ENCODE measurements around the gene PPP2R2D. TPM values are rescaled to one million over a fixed set of nuclear protein-coding genes. Genes with fewer than 3 reads are reported as not detected.

The PPP2R2D gene
- polyA plus RNA-seq, 2 donors, result 14.5 to 19.3 TPM

DNA sequence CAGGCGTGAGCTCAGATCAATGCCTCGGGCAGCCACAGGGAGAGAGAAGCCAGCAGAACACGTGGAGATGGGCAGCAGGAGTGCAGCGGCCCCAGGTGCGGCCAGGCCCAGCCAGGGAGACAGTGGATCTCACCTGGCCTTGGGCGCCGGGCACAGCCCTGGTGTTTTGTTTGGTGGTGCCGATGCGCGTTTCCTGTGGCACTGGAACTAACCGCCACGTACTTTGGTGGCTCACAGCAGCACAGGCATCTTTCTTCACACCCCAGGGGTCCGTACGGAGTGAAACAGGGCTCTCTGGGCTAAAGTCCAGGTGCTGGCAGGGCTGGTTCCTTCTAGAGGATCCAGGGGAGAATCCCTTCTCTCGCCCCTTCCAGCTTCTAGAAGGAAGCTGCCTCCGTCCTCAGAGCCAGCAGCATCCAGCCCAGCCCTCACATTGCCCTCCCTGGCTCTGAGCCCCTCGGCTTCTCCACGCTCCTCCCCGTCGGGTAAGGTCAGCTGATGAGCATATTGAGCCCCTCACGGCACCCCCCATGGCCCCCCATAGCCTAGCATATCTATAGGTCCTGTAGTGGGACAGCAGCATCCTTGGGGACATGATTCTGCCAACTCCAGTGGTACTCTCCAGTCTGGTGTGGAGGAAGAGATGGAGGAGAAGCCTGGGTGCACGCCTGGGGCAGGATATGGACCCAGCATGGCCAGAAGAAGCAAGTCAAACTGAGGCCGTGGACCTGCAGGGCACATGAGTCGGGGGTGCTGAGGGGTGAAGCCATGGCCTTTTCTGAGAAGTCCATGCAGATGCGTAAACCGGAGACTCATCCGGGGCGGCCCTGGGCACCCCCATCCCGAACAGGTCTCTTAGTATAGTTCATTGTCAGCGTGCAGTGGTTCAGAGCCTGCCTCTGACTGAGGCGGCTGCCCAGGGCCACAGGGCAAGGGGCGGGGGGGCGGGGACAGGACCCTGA lies 43.4 kb upstream of the PPP2R2D start:
- H3K27me3 ChIP-seq (ENCODE audit: control insufficient read depth in 1 of 2, insufficient read depth in 2 of 2, low read length in 2 of 2), result peaks cover 0 to under 1% of the 10 kb centered on the region in 2 donors
- no peak overlapping the region for H3K27ac ChIP-seq (ENCODE audit: low read depth in 2 of 2, low read length in 1 of 2)
- H3K4me3 ChIP-seq (ENCODE audit: low read depth in 1 of 2, low read length in 2 of 2), result no peak overlapping the region
- 83 to 85% methylated on average over 33 of the region's 33 CpGs for WGBS, 2 donors
- no peaks in the 10 kb centered on the region for H3K4me1 ChIP-seq (ENCODE audit: control insufficient read depth in 2 of 2, insufficient read depth in 2 of 2, low read length in 1 of 2)
- no peaks in the 10 kb centered on the region for H3K36me3 ChIP-seq (ENCODE audit: control insufficient read depth in 2 of 2, insufficient read depth in 2 of 2, low read length in 1 of 2)
- H3K9me3 ChIP-seq (ENCODE audit: control insufficient read depth in 2 of 2, insufficient read depth in 1 of 2, low read depth in 1 of 2, low read length in 1 of 2), result no peaks in the 10 kb centered on the region

GRCh38 chr10:131858118-131858515 lies 42.7 kb upstream of the PPP2R2D start:
- no peak overlapping the region for H3K4me3 ChIP-seq (ENCODE audit: low read depth in 1 of 2, low read length in 2 of 2)
- H3K27ac ChIP-seq (ENCODE audit: low read depth in 2 of 2, low read length in 1 of 2), result no peak overlapping the region
- peaks cover 0 to 2% of the 10 kb centered on the region in 2 donors for H3K27me3 ChIP-seq (ENCODE audit: control insufficient read depth in 1 of 2, insufficient read depth in 2 of 2, low read length in 2 of 2)
- no peaks in the 10 kb centered on the region for H3K4me1 ChIP-seq (ENCODE audit: control insufficient read depth in 2 of 2, insufficient read depth in 2 of 2, low read length in 1 of 2)
- H3K9me3 ChIP-seq (ENCODE audit: control insufficient read depth in 2 of 2, insufficient read depth in 1 of 2, low read depth in 1 of 2, low read length in 1 of 2), result no peaks in the 10 kb centered on the region
- 74 to 76% methylated on average over 11 of the region's 11 CpGs for WGBS, 2 donors
- H3K36me3 ChIP-seq (ENCODE audit: control insufficient read depth in 2 of 2, insufficient read depth in 2 of 2, low read length in 1 of 2), result no peaks in the 10 kb centered on the region

DNA sequence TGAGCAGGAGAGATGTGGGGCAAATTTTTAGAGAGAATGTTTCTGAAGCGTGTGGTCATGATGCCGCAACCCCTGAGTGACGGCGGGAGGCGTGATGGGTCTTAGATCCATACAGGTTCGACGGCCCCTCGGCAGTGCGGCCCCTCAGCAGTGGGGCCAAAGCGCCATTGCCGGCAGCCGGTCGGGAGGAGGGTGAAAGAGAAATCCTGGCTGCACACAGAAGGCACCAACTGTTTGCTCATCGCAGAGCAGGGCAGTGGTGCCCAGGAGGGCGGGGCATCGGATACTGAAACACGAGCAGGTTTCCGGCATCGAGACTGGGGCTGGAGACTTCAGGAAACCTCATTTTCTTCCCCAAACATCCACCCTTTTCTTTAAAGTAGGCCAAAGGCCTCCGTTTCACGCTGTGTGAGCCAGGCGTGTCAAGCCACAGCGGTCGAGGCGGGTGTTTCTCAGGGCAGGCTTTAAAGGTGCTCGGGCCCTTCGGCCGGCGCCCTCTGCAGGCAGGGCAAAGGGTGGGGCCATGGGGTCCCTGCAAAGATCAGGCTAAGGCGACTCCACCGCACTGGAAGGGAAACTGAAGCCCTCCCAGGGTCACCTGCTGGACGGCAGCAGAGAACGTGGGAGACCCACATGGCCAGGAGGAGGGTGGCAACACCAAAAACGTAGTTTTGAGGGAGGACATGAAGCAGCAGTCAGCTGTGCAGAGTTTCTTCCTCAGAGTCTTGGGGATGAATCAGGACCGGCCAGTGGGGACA lies 42.0 kb upstream of the PPP2R2D start:
- Histone ChIP-seq H3K4me3 (ENCODE audit: low read depth in 1 of 2, low read length in 2 of 2) (no peak overlapping the region), H3K36me3 (ENCODE audit: control insufficient read depth in 2 of 2, insufficient read depth in 2 of 2, low read length in 1 of 2) (no peaks in the 10 kb centered on the region), H3K27ac (ENCODE audit: low read depth in 2 of 2, low read length in 1 of 2) (no peak overlapping the region), H3K9me3 (ENCODE audit: control insufficient read depth in 2 of 2, insufficient read depth in 1 of 2, low read depth in 1 of 2, low read length in 1 of 2) (no peaks in the 10 kb centered on the region), H3K27me3 (ENCODE audit: control insufficient read depth in 1 of 2, insufficient read depth in 2 of 2, low read length in 2 of 2) (peaks cover 0 to 2% of the 10 kb centered on the region in 2 donors), H3K4me1 (ENCODE audit: control insufficient read depth in 2 of 2, insufficient read depth in 2 of 2, low read length in 1 of 2) (no peaks in the 10 kb centered on the region)
- WGBS, 2 donors, result 86 to 87% methylated on average over 35 of the region's 35 CpGs

- Histone ChIP-seq H3K9me3 (ENCODE audit: control insufficient read depth in 2 of 2, insufficient read depth in 1 of 2, low read depth in 1 of 2, low read length in 1 of 2) (no peaks in the 10 kb centered on the region), H3K27me3 (ENCODE audit: control insufficient read depth in 1 of 2, insufficient read depth in 2 of 2, low read length in 2 of 2) (peaks cover 0 to 2% of the 10 kb centered on the region in 2 donors), H3K4me3 (ENCODE audit: low read depth in 1 of 2, low read length in 2 of 2) (no peak overlapping the region), H3K4me1 (ENCODE audit: control insufficient read depth in 2 of 2, insufficient read depth in 2 of 2, low read length in 1 of 2) (no peaks in the 10 kb centered on the region), H3K27ac (ENCODE audit: low read depth in 2 of 2, low read length in 1 of 2) (no peak overlapping the region), H3K36me3 (ENCODE audit: control insufficient read depth in 2 of 2, insufficient read depth in 2 of 2, low read length in 1 of 2) (no peaks in the 10 kb centered on the region)
- WGBS, 2 donors, result 65 to 69% methylated on average over 9 of the region's 9 CpGs
Observed at GRCh38 chr10:131859341-131860020, 41.3 kb upstream of the PPP2R2D start.

DNA sequence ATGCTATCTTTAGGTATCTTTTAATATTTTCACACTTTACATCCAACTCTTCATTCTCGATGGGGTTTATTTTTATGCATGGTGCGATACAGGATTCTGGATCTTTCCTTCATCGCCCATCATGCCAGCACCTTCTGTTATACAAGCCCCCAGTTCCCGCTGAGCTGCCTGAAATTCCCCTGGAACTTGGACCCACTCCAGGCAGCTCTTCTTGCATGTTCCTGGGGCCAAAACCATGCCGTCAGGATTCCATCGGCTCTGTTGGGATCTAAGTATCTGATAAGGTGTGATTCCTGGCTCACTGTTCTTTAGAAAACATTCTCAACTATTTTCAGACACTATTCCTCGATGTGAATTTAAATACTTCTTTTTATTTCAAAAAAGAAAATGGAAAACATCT lies 40.5 kb upstream of the PPP2R2D start:
- no peaks in the 10 kb centered on the region for H3K9me3 ChIP-seq (ENCODE audit: control insufficient read depth in 2 of 2, insufficient read depth in 1 of 2, low read depth in 1 of 2, low read length in 1 of 2)
- H3K36me3 ChIP-seq (ENCODE audit: control insufficient read depth in 2 of 2, insufficient read depth in 2 of 2, low read length in 1 of 2), result no peaks in the 10 kb centered on the region
- H3K4me1 ChIP-seq (ENCODE audit: control insufficient read depth in 2 of 2, insufficient read depth in 2 of 2, low read length in 1 of 2), result no peaks in the 10 kb centered on the region
- H3K27me3 ChIP-seq (ENCODE audit: control insufficient read depth in 1 of 2, insufficient read depth in 2 of 2, low read length in 2 of 2), result peaks cover 0 to 2% of the 10 kb centered on the region in 2 donors
- H3K4me3 ChIP-seq (ENCODE audit: low read depth in 1 of 2, low read length in 2 of 2), result no peak overlapping the region
- WGBS, 2 donors, result 74% methylated on average over 7 of the region's 7 CpGs
- no peak overlapping the region for H3K27ac ChIP-seq (ENCODE audit: low read depth in 2 of 2, low read length in 1 of 2)

DNA sequence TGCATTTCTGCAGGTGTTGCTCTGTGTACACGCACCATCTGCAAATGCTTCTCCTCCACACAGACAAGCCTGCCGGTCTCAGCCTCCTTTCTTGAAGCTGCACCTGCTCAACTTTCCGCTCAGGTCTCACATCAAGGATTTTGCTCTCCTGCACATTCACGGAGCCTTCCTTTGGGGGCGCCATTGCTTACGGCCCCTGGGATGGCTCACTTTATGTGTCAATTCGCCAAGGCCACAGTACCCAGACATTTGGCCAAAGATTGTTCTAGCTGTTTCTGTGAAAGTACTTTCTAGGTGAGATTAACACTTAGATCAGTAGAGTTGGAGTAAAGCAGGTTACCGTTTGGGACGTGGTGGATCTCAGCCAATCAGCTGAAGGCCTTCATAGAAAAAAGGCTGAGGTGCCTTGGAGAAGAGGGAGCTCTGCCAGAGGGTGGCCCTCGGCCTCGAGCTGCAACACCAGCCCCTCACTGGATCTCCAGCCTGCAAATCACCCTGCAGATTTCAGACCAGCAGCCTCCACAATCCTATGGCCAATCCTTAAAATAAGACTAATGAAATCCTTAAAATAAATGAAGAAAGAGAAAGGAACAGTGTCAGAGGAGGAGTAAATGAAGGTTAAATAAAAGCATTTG lies 39.9 kb upstream of the PPP2R2D start:
- 32 to 41% methylated on average over 11 of the region's 11 CpGs for whole genome bisulfite sequencing, 2 donors
- Histone ChIP-seq H3K27ac (ENCODE audit: low read depth in 2 of 2, low read length in 1 of 2) (no peak overlapping the region), H3K9me3 (ENCODE audit: control insufficient read depth in 2 of 2, insufficient read depth in 1 of 2, low read depth in 1 of 2, low read length in 1 of 2) (no peaks in the 10 kb centered on the region), H3K36me3 (ENCODE audit: control insufficient read depth in 2 of 2, insufficient read depth in 2 of 2, low read length in 1 of 2) (no peaks in the 10 kb centered on the region), H3K4me1 (ENCODE audit: control insufficient read depth in 2 of 2, insufficient read depth in 2 of 2, low read length in 1 of 2) (no peaks in the 10 kb centered on the region), H3K4me3 (ENCODE audit: low read depth in 1 of 2, low read length in 2 of 2) (no peak overlapping the region), H3K27me3 (ENCODE audit: control insufficient read depth in 1 of 2, insufficient read depth in 2 of 2, low read length in 2 of 2) (peaks cover 0 to 2% of the 10 kb centered on the region in 2 donors)

GRCh38 chr10:131862548-131862947 lies 38.3 kb upstream of the PPP2R2D start:
- no peaks in the 10 kb centered on the region for H3K36me3 ChIP-seq (ENCODE audit: control insufficient read depth in 2 of 2, insufficient read depth in 2 of 2, low read length in 1 of 2)
- H3K9me3 ChIP-seq (ENCODE audit: control insufficient read depth in 2 of 2, insufficient read depth in 1 of 2, low read depth in 1 of 2, low read length in 1 of 2), result no peaks in the 10 kb centered on the region
- no peak overlapping the region for H3K27ac ChIP-seq (ENCODE audit: low read depth in 2 of 2, low read length in 1 of 2)
- H3K27me3 ChIP-seq (ENCODE audit: control insufficient read depth in 1 of 2, insufficient read depth in 2 of 2, low read length in 2 of 2), result peaks cover 0 to 2% of the 10 kb centered on the region in 2 donors
- 72 to 81% methylated on average over 4 of the region's 4 CpGs for WGBS, 2 donors
- H3K4me1 ChIP-seq (ENCODE audit: control insufficient read depth in 2 of 2, insufficient read depth in 2 of 2, low read length in 1 of 2), result no peaks in the 10 kb centered on the region
- no peak overlapping the region for H3K4me3 ChIP-seq (ENCODE audit: low read depth in 1 of 2, low read length in 2 of 2)

- H3K27me3 ChIP-seq (ENCODE audit: control insufficient read depth in 1 of 2, insufficient read depth in 2 of 2, low read length in 2 of 2), result peaks cover 0 to 2% of the 10 kb centered on the region in 2 donors
- H3K9me3 ChIP-seq (ENCODE audit: control insufficient read depth in 2 of 2, insufficient read depth in 1 of 2, low read depth in 1 of 2, low read length in 1 of 2), result no peaks in the 10 kb centered on the region
- no peak overlapping the region for H3K4me3 ChIP-seq (ENCODE audit: low read depth in 1 of 2, low read length in 2 of 2)
- H3K4me1 ChIP-seq (ENCODE audit: control insufficient read depth in 2 of 2, insufficient read depth in 2 of 2, low read length in 1 of 2), result peaks cover 0 to 1% of the 10 kb centered on the region in 2 donors
- 74 to 76% methylated on average over 14 of the region's 14 CpGs for WGBS, 2 donors
- H3K36me3 ChIP-seq (ENCODE audit: control insufficient read depth in 2 of 2, insufficient read depth in 2 of 2, low read length in 1 of 2), result no peaks in the 10 kb centered on the region
- no peak overlapping the region for H3K27ac ChIP-seq (ENCODE audit: low read depth in 2 of 2, low read length in 1 of 2)
Observed at GRCh38 chr10:131865223-131865917, 35.4 kb upstream of the PPP2R2D start.

Data from esophagus (tissue), 2 donors.